Stimulated activated CD4-positive, alpha-beta T cell treated with anti-CD3 and anti-CD28 coated beads, Interleukin-1b, Interleukin-23, amount 100 ng/mL, for 48 hours (primary cell): Measurements from ENCODE around the gene NCCRP1.

ENCODE experiments used
- DNase-seq: peaks from one replicate; pipeline ENCODE4 v3.0.0-alpha.2; 2020

Gene NCCRP1

GRCh38 chr19:39247701-39248664 lies 51.2 kb downstream of the NCCRP1 start:
- no peak for DNase-seq

GRCh38 chr19:39248806-39249205 lies 52.0 kb downstream of the NCCRP1 start, which contains the start of gene IFNL4:
Gene IFNL4, minus strand, starts transcription at chr19:39248856.
- no peak for DNase-seq

- no peak for DNase-seq
These were observed 54.3 kb downstream of the NCCRP1 start for GRCh38 chr19:39251081-39251480.
